ENCODE measurements around the gene FGFRL1. TPM values are rescaled to one million over a fixed set of nuclear protein-coding genes. Genes with fewer than 3 reads are reported as not detected.

Gene FGFRL1
- total RNA-seq, 6 experiments from 2014 or later, result 27.9 to 60.1 (median 45.7) TPM

- peaks cover 0 to 2% (median under 1%) of the 10 kb centered on the region in 4 donors for H3K36me3 ChIP-seq
- no peaks in the 10 kb centered on the region for H3K9me3 ChIP-seq
- intact Hi-C loops (cut with DNase I), result no loop called here
- no peak overlapping the region for H3K4me3 ChIP-seq
- H3K4me1 ChIP-seq, result no peaks in the 10 kb centered on the region
- no peak for TF ChIP-seq CTCF (IDR thresholded peaks at IDR 0.05)
- TF ChIP-seq POLR2A (IDR thresholded peaks at IDR 0.05), result no peak
- ATAC-seq (no peak), DNase-seq (no peak)
- WGBS (ENCODE audit: insufficient coverage, low coverage, low lambda C conversion rate, missing lambda C conversion rate), result no CpG with 5 or more reads among the region's 9 CpGs
- no peaks in the 10 kb centered on the region for H3K27me3 ChIP-seq
- no peak overlapping the region for H3K27ac ChIP-seq
Observed at GRCh38 chr4:1019320-1019719, 7.9 kb downstream of the FGFRL1 start.

- Histone ChIP-seq H3K4me3 (no peak overlapping the region), H3K27ac (no peak overlapping the region), H3K9me3 (no peaks in the 10 kb centered on the region), H3K36me3 (peaks cover 0 to 8% (median 2%) of the 10 kb centered on the region in 4 donors), H3K4me1 (no peaks in the 10 kb centered on the region), H3K27me3 (no peaks in the 10 kb centered on the region)
- no CpG with 5 or more reads among the region's 23 CpGs for WGBS (ENCODE audit: insufficient coverage, low coverage, low lambda C conversion rate, missing lambda C conversion rate)
- no peak for ATAC-seq
- TF ChIP-seq POLR2A (IDR thresholded peaks at IDR 0.05), result no peak
- intact Hi-C loops (cut with DNase I), result loop anchor here in 1 of 2 donors (10.0 kb wide), 1 partner anchor 205 kb away; no protein-coding TSS in a partner anchor
- no peak for DNase-seq
Observed at GRCh38 chr4:1019729-1020470, 8.5 kb downstream of the FGFRL1 start.

- no peaks in the 10 kb centered on the region for H3K4me1 ChIP-seq
- H3K27ac ChIP-seq, result no peak overlapping the region
- intact Hi-C loops (cut with DNase I), result loop anchor here in 1 of 2 donors (10.0 kb wide), 1 partner anchor 203 kb away; no protein-coding TSS in a partner anchor
- no peaks in the 10 kb centered on the region for H3K27me3 ChIP-seq
- H3K4me3 ChIP-seq, result no peak overlapping the region
- H3K9me3 ChIP-seq, result no peaks in the 10 kb centered on the region
- WGBS (ENCODE audit: insufficient coverage, low coverage, low lambda C conversion rate, missing lambda C conversion rate), result 92% methylated on average over 4 of the region's 19 CpGs
- no peak for TF ChIP-seq POLR2A (IDR thresholded peaks at IDR 0.05)
- no peak for TF ChIP-seq CTCF (IDR thresholded peaks at IDR 0.05)
- H3K36me3 ChIP-seq, result peaks cover 0 to 10% (median 5%) of the 10 kb centered on the region in 4 donors
- no peak for ATAC-seq
- no peak for DNase-seq
Observed at GRCh38 chr4:1021386-1022050, 10.1 kb downstream of the FGFRL1 start.

- no peak for TF ChIP-seq CTCF (IDR thresholded peaks at IDR 0.05)
- no peak for TF ChIP-seq POLR2A (IDR thresholded peaks at IDR 0.05)
- no peak overlapping the region for H3K27ac ChIP-seq
- H3K4me1 ChIP-seq, result no peaks in the 10 kb centered on the region
- no peaks in the 10 kb centered on the region for H3K27me3 ChIP-seq
- no peak for DNase-seq
- ATAC-seq, result no peak
- no peaks in the 10 kb centered on the region for H3K9me3 ChIP-seq
- H3K4me3 ChIP-seq, result no peak overlapping the region
- intact Hi-C loops (cut with DNase I), result loop anchor here in 1 of 2 donors (10.0 kb wide), 1 partner anchor 203 kb away; no protein-coding TSS in a partner anchor
- no CpG with 5 or more reads among the region's 46 CpGs for WGBS (ENCODE audit: insufficient coverage, low coverage, low lambda C conversion rate, missing lambda C conversion rate)
- peaks cover 0 to 10% (median 5%) of the 10 kb centered on the region in 4 donors for H3K36me3 ChIP-seq
Observed at GRCh38 chr4:1022051-1022738, 10.8 kb downstream of the FGFRL1 start.

Measured in right lobe of liver (tissue), 6 donors.